ENCODE results near the gene CASP7. TPM values are rescaled to one million over a fixed set of nuclear protein-coding genes. Genes with fewer than 3 reads are reported as not detected.

The CASP7 gene
- total RNA-seq, 1 donor from 2014 or later = not detected

DNA sequence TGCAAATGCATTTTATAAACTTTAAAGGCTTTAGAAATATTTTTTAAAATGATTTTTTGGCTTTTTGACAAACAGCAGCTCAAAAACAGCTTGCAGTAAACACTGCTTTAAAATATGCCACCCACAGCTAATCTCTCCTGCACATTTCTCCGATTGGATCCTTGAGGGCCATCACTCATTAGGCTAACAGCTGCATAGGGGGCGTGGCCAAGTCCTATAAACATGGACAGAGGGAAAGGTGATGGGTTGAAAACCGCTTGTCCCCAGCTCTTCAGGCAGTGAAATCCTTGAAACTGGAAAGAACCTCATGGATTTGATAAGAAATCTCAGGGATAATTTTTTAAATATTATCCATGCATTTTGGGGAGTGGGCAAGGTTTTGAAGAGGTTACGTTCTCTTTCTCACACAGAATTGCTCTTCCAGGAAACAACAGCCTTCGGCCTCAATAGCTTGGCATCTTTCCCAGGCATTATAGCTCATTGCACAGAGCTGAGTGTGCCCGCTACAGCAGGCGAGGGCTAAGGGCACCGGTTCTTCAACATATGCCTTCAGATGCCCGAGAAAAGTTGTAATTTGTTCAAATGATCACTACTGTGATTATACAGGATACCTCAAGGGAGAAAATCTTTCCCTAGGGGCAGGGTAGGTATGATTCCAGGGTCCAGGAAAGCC, 73.4 kb downstream of the CASP7 start:
- Mint-ChIP-seq H3K4me1 (ENCODE audit: low read depth, unreplicated experiment) (no peaks in the 10 kb centered on the region), H3K9me3 (ENCODE audit: unreplicated experiment) (no peaks in the 10 kb centered on the region), H3K36me3 (ENCODE audit: unreplicated experiment) (no peaks in the 10 kb centered on the region), H3K27me3 (ENCODE audit: unreplicated experiment) (peaks cover 2% of the 10 kb centered on the region), H3K4me3 (ENCODE audit: unreplicated experiment) (no peak overlapping the region), H3K27ac (ENCODE audit: unreplicated experiment) (no peak overlapping the region)
- TF ChIP-seq, protein P1, sequence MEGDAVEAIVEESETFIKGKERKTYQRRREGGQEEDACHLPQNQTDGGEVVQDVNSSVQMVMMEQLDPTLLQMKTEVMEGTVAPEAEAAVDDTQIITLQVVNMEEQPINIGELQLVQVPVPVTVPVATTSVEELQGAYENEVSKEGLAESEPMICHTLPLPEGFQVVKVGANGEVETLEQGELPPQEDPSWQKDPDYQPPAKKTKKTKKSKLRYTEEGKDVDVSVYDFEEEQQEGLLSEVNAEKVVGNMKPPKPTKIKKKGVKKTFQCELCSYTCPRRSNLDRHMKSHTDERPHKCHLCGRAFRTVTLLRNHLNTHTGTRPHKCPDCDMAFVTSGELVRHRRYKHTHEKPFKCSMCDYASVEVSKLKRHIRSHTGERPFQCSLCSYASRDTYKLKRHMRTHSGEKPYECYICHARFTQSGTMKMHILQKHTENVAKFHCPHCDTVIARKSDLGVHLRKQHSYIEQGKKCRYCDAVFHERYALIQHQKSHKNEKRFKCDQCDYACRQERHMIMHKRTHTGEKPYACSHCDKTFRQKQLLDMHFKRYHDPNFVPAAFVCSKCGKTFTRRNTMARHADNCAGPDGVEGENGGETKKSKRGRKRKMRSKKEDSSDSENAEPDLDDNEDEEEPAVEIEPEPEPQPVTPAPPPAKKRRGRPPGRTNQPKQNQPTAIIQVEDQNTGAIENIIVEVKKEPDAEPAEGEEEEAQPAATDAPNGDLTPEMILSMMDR (IDR thresholded peaks at IDR 0.05; ENCODE audit: partially characterized antibody, unreplicated experiment) = no peak
- DNase-seq = no peak

DNA sequence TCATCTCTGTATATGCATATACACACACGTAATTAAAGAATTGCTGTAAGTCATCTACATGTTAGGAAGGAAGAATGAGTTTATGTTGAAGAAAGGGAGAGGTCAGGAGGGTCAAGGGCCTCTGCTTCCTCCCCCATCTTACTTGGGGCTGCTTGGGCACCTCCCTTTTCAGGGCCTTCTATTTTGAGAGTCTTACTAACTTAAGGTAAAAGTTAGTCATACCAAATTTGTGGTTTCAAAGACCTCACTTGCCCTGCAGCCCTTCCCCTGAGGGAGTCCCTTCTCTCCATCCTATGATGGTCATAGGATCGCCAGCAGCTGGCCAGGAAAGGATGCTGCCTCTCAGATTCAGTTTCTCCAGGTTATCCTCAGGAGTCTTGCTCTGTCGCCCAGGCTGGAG, 74.4 kb downstream of the CASP7 start:
- DNase-seq = no peak
- no peaks in the 10 kb centered on the region for H3K9me3 Mint-ChIP-seq (ENCODE audit: unreplicated experiment)
- TF ChIP-seq, protein P1 (IDR thresholded peaks at IDR 0.05; ENCODE audit: partially characterized antibody, unreplicated experiment) = no peak

DNA sequence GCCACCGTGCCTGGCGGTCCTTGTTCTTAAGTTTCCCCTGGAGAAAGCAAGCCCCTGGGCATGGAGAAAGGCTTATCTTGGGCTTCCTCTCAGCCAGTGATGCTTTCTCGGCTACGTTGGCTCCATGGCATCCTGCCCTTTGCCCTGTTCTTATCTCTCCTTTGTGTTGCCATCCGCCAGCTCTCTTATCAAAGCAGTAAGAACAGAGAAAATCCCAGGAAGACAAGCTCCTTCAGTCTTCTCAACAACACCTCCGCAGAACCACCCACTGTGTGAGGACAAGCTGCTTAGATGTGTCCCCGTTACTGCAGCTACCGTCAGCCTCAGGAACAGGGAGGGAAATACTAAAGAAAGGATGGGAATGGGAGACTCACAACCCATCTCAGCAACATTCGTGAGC, 75.1 kb downstream of the CASP7 start:
- H3K4me1 Mint-ChIP-seq (ENCODE audit: low read depth, unreplicated experiment) = no peaks in the 10 kb centered on the region
- peaks cover 2% of the 10 kb centered on the region for H3K27me3 Mint-ChIP-seq (ENCODE audit: unreplicated experiment)
- TF ChIP-seq, protein P1 (IDR thresholded peaks at IDR 0.05; ENCODE audit: partially characterized antibody, unreplicated experiment) = no peak
- H3K27ac Mint-ChIP-seq (ENCODE audit: unreplicated experiment) = no peak overlapping the region
- no peaks in the 10 kb centered on the region for H3K36me3 Mint-ChIP-seq (ENCODE audit: unreplicated experiment)
- no peak overlapping the region for H3K4me3 Mint-ChIP-seq (ENCODE audit: unreplicated experiment)
- no peaks in the 10 kb centered on the region for H3K9me3 Mint-ChIP-seq (ENCODE audit: unreplicated experiment)
- DNase-seq = no peak

More for the DNA sequence above, 74.4 kb downstream of the CASP7 start:
- Mint-ChIP-seq H3K4me1 (ENCODE audit: low read depth, unreplicated experiment) (no peaks in the 10 kb centered on the region), H3K27me3 (ENCODE audit: unreplicated experiment) (peaks cover 2% of the 10 kb centered on the region), H3K4me3 (ENCODE audit: unreplicated experiment) (no peak overlapping the region), H3K27ac (ENCODE audit: unreplicated experiment) (no peak overlapping the region), H3K36me3 (ENCODE audit: unreplicated experiment) (no peaks in the 10 kb centered on the region)

DNA sequence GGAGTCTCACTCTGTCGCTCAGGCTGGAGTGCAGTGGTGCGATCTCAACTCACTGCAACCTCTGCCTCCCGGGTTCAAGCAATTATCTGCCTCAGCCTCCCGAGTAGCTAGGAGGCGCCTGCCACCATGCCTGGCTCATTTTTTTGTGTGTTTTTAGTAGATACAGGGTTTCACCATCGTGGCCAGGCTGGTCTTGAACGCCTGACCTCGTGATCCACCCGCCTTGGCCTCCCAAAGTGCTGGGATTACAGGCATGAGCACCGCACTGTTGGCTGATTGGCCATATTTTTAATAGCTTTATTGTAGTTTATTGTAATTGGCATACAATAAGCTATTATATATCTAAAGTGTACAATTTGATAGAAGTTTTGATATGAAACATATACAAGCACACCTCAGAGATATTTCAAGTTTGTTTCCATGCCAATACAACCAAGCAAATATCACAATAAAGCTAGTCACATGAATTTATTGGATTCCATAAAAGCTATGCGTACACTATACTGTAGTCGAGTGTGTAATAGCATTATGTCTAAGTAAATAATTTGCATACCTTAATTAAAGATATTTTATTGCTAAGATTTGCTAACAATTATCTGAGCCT, 77.3 kb downstream of the CASP7 start:
- Mint-ChIP-seq H3K36me3 (ENCODE audit: unreplicated experiment) (no peaks in the 10 kb centered on the region), H3K4me3 (ENCODE audit: unreplicated experiment) (no peak overlapping the region), H3K4me1 (ENCODE audit: low read depth, unreplicated experiment) (no peaks in the 10 kb centered on the region), H3K9me3 (ENCODE audit: unreplicated experiment) (no peaks in the 10 kb centered on the region), H3K27ac (ENCODE audit: unreplicated experiment) (no peak overlapping the region), H3K27me3 (ENCODE audit: unreplicated experiment) (peaks cover 2% of the 10 kb centered on the region)
- no peak for DNase-seq
- TF ChIP-seq, protein P1 (IDR thresholded peaks at IDR 0.05; ENCODE audit: partially characterized antibody, unreplicated experiment) = no peak

DNA sequence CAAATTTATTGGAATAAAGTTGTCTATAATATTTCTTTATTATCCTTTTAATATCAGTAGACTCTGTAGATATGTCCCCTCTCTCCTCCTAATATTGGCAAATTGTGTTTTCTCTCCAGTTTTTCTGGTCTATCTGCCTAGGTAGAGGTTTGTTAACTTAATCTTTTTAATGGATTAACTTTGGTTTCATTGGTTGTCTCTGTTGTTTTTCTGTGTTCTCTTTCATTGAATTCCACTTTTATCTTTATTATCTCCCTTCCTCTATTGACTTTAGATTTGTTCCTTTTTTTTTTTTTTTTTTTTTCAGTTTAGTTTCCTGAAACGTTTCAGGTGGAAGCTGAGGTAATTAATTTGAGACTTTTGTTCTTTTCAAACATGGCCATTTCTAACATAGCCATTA, 82.4 kb downstream of the CASP7 start:
- Mint-ChIP-seq H3K27me3 (ENCODE audit: unreplicated experiment) (no peaks in the 10 kb centered on the region), H3K9me3 (ENCODE audit: unreplicated experiment) (no peaks in the 10 kb centered on the region), H3K27ac (ENCODE audit: unreplicated experiment) (no peak overlapping the region), H3K36me3 (ENCODE audit: unreplicated experiment) (no peaks in the 10 kb centered on the region), H3K4me3 (ENCODE audit: unreplicated experiment) (no peak overlapping the region), H3K4me1 (ENCODE audit: low read depth, unreplicated experiment) (no peaks in the 10 kb centered on the region)
- TF ChIP-seq, protein P1 (IDR thresholded peaks at IDR 0.05; ENCODE audit: partially characterized antibody, unreplicated experiment) = no peak
- DNase-seq = no peak

Measured in glutamatergic neuron (in vitro differentiated cells).